ENCODE data around the gene FLNC. TPM values are rescaled to one million over a fixed set of nuclear protein-coding genes. Genes with fewer than 3 reads are reported as not detected.

Gene FLNC
- total and polyA plus RNA-seq, 9 of the 15 experiments (the other 6 are each of a cell fraction or from before 2014, with no cell fraction given) = 0.90 to 155 (median 28.8) TPM

- TF ChIP-seq ZBTB17 (CRISPR knock-in tag; IDR thresholded peaks at IDR 0.05) = 0 out of 2 replicates have a peak, but pooled peaks have one; percentile 9
- TF ChIP-seq ATF4 (CRISPR knock-in tag; IDR thresholded peaks at IDR 0.05) = peak; percentile 5
- no peak for TF ChIP-seq SUPT5H (IDR thresholded peaks at IDR 0.05)
- peak; percentile 18 for TF ChIP-seq RBBP5 (IDR thresholded peaks at IDR 0.05; ENCODE audit: borderline replicate concordance, insufficient read depth, low read length, poor library complexity, severe bottlenecking)
- no peak for TF ChIP-seq MTA1 (IDR thresholded peaks at IDR 0.05; ENCODE audit: borderline replicate concordance)
- no peak for TF ChIP-seq CBX2 (IDR thresholded peaks at IDR 0.05; ENCODE audit: insufficient read depth, low read length, poor library complexity, severe bottlenecking)
- TF ChIP-seq POLR2A (conservative IDR thresholded peaks at IDR 0.05) = 0 out of 2 replicates have a peak, but pooled peaks have one; percentile 13
- peak; percentile 19 for TF ChIP-seq SP1 (CRISPR knock-in tag; IDR thresholded peaks at IDR 0.05)
- TF ChIP-seq ETS1 (conservative IDR thresholded peaks at IDR 0.05; ENCODE audit: control insufficient read depth, low read depth, low read length) = peak; percentile 42; the same call in 1 of the 2 replicates
- 0 out of 4 replicates have a peak, but pooled peaks of 1 of the 2 experiments have one; percentile 0 for TF ChIP-seq TEAD1 (CRISPR knock-in tag; IDR thresholded peaks at IDR 0.05)
- TF ChIP-seq HDAC1 (IDR thresholded peaks at IDR 0.05) = 0 out of 4 replicates have a peak, but pooled peaks of 1 of the 2 experiments have one; percentile 23
- peak; percentile 17; the same call in 1 of the 2 replicates for TF ChIP-seq IFI16 (CRISPR knock-in tag; IDR thresholded peaks at IDR 0.05)
- peak; percentile 59; the same call in 1 of the 2 replicates for TF ChIP-seq TFAP4 (CRISPR knock-in tag; IDR thresholded peaks at IDR 0.05; ENCODE audit: borderline replicate concordance)
These were observed 2.6 kb downstream of the FLNC start (continued) for GRCh38 chr7:128832880-128833147.
